HFFc6 (cell line): ENCODE data around the gene CPNE2. TPM values are rescaled to one million over a fixed set of nuclear protein-coding genes. Genes with fewer than 3 reads are reported as not detected.
"Not testable (repeated sequence)": the region's sequence is repeated elsewhere in the genome, so short reads cannot be mapped to it uniquely, and the experiment has no call there.

Experiments used
- DNase-seq: peaks from one replicate; pipeline ENCODE4 v3.0.0-alpha.2; 2018
- H3K27ac Mint-ChIP-seq: 2 replicates; pipeline ENCODE4 v1.8.0; 2020; ENCODE audit warnings: mild to moderate bottlenecking, mixed read lengths
- H3K27me3 Mint-ChIP-seq: 2 replicates; pipeline ENCODE4 v1.8.0; 2021; ENCODE audit warnings: mild to moderate bottlenecking, moderate library complexity, mixed read lengths; ENCODE audit not compliant: insufficient read depth
- H3K36me3 Mint-ChIP-seq: 2 replicates; pipeline ENCODE4 v1.8.0; 2021; ENCODE audit warnings: low read depth, mixed read lengths
- H3K4me1 Mint-ChIP-seq: 2 replicates; pipeline ENCODE4 v1.8.0; 2020; ENCODE audit warnings: low read depth, mixed read lengths
- H3K4me3 Mint-ChIP-seq: 2 replicates; pipeline ENCODE4 v1.8.0; 2020; ENCODE audit warnings: mild to moderate bottlenecking, moderate library complexity, mixed read lengths
- H3K9me3 Mint-ChIP-seq: 2 replicates; pipeline ENCODE4 v1.8.0; 2020; ENCODE audit warnings: mild to moderate bottlenecking, mixed read lengths
- total RNA-seq, 6 experiments: library from RNA; stranded (reverse); fragmentation: NEBNext Ultra II Directional; extraction: Animal tissue kit (Norgen Biotek cat#: 25700); gene quantifications; 2 replicates in 1 of 6; 3 replicates in 5 of 6; pipeline ENCODE4 v1.2.3, GENCODE V29; 2021
- TF ChIP-seq, protein P1 (sequence below): fragments of 200-600 bp; sonication (generic); IDR thresholded peaks from 2 replicates; pipeline ENCODE4 v1.5.0; 2021; ENCODE audit warnings: antibody characterized with exemption, mild to moderate bottlenecking

CPNE2 gene
- total RNA-seq, 6 experiments from 2014 or later: 13.0 to 29.6 (median 23.3) TPM

- Mint-ChIP-seq H3K27ac (no peak overlapping the region), H3K9me3 (no peaks in the 10 kb centered on the region), H3K4me1 (peaks cover 33% of the 10 kb centered on the region), H3K36me3 (no peaks in the 10 kb centered on the region), H3K27me3 (no peaks in the 10 kb centered on the region; the same call in 1 of the 2 replicates), H3K4me3 (no peak overlapping the region)
- TF ChIP-seq, protein P1, sequence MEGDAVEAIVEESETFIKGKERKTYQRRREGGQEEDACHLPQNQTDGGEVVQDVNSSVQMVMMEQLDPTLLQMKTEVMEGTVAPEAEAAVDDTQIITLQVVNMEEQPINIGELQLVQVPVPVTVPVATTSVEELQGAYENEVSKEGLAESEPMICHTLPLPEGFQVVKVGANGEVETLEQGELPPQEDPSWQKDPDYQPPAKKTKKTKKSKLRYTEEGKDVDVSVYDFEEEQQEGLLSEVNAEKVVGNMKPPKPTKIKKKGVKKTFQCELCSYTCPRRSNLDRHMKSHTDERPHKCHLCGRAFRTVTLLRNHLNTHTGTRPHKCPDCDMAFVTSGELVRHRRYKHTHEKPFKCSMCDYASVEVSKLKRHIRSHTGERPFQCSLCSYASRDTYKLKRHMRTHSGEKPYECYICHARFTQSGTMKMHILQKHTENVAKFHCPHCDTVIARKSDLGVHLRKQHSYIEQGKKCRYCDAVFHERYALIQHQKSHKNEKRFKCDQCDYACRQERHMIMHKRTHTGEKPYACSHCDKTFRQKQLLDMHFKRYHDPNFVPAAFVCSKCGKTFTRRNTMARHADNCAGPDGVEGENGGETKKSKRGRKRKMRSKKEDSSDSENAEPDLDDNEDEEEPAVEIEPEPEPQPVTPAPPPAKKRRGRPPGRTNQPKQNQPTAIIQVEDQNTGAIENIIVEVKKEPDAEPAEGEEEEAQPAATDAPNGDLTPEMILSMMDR: no peak
- no peak for DNase-seq
Observed at GRCh38 chr16:57108432-57108831, 16.0 kb downstream of the CPNE2 start.

- DNase-seq, H3K36me3 Mint-ChIP-seq, H3K27ac Mint-ChIP-seq, H3K9me3 Mint-ChIP-seq, H3K27me3 Mint-ChIP-seq, H3K4me3 Mint-ChIP-seq: not testable (repeated sequence)
- H3K4me1 Mint-ChIP-seq: peaks cover 30% of the 10 kb centered on the region
Observed at GRCh38 chr16:57109259-57110105, 17.1 kb downstream of the CPNE2 start.

DNA sequence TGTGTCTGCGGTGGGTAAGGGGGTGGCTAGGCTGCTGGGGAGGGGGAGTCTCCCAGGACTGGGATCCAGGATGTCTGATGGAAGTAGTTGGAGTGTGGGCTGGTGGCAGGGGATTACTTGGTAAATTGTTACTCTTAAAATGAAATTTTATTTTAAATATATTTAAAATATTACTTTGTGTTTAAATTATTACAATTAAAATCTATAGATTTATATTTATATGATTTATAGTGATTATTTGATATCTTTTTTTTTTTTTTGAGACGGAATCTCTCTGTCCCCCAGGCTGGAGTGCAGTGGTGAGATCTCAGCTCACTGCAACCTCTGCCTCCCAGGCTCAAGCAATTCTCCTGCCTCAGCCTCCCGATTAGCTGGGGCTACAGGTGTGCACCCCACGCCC, 18.6 kb downstream of the CPNE2 start:
- Mint-ChIP-seq H3K36me3 (no peaks in the 10 kb centered on the region), H3K9me3 (no peaks in the 10 kb centered on the region), H3K4me3 (no peak overlapping the region), H3K27me3 (no peaks in the 10 kb centered on the region), H3K27ac (no peak overlapping the region), H3K4me1 (peaks cover 23% of the 10 kb centered on the region)
- TF ChIP-seq, protein P1: no peak
- no peak for DNase-seq

GRCh38 chr16:57111420-57111819, 19.0 kb downstream of the CPNE2 start:
- H3K36me3 Mint-ChIP-seq: no peaks in the 10 kb centered on the region
- DNase-seq: no peak
- TF ChIP-seq, protein P1: no peak
- no peak overlapping the region for H3K27ac Mint-ChIP-seq
- peaks cover 20% of the 10 kb centered on the region for H3K4me1 Mint-ChIP-seq
- H3K4me3 Mint-ChIP-seq: no peak overlapping the region
- H3K9me3 Mint-ChIP-seq: no peaks in the 10 kb centered on the region
- H3K27me3 Mint-ChIP-seq: no peaks in the 10 kb centered on the region

GRCh38 chr16:57112403-57113041, 20.1 kb downstream of the CPNE2 start:
- no peak for DNase-seq
- Mint-ChIP-seq H3K4me3 (no peak overlapping the region), H3K4me1 (peaks cover 16% of the 10 kb centered on the region), H3K27ac (no peak overlapping the region), H3K36me3 (no peaks in the 10 kb centered on the region), H3K27me3 (no peaks in the 10 kb centered on the region), H3K9me3 (no peaks in the 10 kb centered on the region)
- TF ChIP-seq, protein P1: no peak

DNA sequence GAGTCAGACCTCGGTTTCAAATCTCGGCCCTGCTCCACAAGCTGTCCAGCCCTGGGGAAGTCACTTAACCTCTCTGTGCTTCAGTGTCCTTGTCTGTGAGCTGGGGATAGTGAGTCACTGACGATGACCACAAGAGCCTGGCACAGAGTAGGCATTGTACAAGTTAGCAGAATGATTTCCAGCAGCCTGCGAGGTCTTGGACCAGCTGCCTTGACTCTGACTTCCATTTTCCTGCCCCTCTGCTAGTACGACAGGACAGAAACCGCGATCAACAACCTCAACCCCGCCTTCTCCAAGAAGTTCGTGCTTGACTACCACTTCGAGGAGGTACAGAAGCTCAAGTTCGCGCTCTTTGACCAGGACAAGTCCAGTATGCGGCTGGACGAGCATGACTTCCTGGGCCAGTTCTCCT, 20.7 kb downstream of the CPNE2 start:
- Mint-ChIP-seq H3K9me3 (no peaks in the 10 kb centered on the region), H3K4me3 (no peak overlapping the region), H3K27ac (no peak overlapping the region), H3K4me1 (peaks cover 21% of the 10 kb centered on the region), H3K27me3 (no peaks in the 10 kb centered on the region), H3K36me3 (peaks cover 4% of the 10 kb centered on the region)
- TF ChIP-seq, protein P1: no peak
- DNase-seq: peak; percentile 7
